Fibroblast of skin of scalp (primary cell): ENCODE data around the gene SS18.
A peak's percentile ranks its signal among the peaks of the same experiment; 100 is the strongest.

Experiments used
- DNase-seq: peaks from one replicate; pipeline ENCODE4 v3.0.0-alpha.2; 2013

Gene SS18

DNA sequence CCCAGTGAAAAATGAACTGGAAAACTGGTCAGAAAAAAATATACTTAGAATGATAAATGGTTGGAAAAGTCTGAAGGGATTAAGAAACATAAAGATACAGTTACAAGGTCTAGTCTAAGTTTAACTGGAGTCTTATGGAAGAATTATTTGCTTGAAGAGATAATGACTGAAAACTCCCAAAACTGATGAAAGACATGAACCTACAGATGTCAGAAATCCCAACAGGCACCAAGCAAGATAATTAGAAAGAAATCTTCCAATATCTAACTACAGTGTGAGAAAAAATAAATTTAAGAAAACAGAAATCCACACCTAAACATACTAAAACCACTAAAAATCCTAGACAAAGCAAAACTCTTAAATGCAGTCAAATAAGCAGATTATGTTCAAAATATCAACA lies 19.4 kb downstream of the SS18 start:
- no peak for DNase-seq

GRCh38 chr18:26059357-26059756 lies 31.1 kb downstream of the SS18 start:
- no peak for DNase-seq

DNA sequence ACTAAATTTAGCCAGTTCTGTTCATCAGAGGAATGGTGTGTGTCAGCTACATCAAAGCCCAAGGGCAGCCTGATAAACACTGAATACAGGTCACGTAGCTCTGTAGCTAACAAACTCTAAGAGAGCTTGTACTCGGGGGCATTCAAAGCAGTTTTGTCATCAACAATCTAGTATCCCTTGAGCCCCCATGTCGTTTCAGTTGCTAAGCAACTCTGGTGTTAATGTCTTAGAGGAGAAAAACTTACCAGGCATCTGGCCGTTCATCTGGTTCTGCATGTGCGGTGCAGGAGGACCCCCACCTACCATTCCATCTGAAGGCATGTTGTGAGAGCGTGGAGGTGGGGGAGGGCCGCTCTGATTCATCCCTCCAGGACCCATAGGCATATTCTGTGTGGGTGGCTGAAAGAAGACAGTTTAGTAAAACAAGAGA lies 33.1 kb downstream of the SS18 start:
- peak; percentile 28 for DNase-seq

DNA sequence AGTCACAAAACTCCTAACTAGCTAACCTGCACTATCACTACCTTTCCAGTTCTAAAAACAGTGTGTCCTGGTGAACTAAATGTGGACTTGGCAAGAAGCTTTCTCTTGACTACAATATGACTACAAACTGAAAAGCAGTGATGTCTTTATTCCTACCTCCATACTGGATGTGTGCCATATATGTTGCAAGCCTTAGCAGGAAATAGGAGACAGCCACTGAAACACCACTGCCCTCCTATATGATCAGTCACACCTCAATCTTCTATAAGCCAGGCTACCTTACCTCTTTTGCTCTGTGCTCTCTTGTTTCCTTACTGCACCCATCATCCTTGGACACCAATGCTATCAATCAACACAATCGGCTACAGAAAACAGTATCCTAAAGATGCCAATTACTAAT lies 34.1 kb downstream of the SS18 start:
- no peak for DNase-seq

GRCh38 chr18:26052505-26052904 lies 37.9 kb downstream of the SS18 start:
- no peak for DNase-seq

DNA sequence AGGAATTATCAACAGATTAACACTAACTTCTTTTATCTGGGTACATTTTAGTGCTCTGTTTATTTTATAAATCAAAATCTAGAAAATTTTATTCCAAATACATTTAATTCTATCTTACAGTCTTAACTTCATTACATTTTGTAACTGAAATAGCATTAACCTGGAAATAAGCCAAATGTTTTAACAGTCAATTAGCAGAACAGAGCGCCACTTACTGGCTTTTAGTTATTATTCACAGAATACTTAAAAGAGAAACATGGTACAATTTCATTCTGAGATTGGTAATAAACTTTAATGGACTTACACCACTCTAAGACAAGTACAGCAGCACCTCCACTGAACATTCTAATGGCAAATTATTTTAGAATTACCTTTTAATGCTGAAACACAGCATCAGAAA lies 38.6 kb downstream of the SS18 start:
- DNase-seq: no peak

DNA sequence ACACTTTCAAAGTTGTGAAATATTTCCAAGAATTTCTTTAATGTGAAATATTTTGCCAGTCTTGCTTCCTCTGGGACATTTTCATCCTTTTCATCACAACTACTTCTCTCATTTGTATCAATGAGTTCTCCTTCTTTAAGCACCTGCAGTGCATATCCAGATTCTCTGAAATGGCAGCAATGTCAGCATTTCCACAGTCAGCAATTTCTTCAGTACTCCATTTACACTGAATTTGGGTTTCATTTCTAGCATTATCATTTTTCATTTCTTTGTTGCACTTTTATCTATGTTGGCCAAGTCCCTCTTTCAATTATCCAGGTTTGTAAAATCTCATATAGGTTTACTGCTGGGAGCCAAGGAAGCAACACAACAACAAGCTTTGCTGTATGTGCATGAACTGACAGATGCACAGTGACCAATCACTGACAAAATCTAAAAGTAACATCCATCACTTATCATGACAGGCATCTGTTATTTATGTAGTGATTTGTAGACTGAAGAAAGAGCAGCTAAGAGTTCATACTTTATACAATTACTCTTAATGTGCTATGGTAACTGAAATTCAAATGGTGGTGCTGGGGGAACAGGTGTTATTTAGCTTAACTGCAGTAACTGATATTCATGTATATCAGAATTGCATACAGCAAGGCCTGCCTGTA lies 43.9 kb downstream of the SS18 start:
- no peak for DNase-seq

DNA sequence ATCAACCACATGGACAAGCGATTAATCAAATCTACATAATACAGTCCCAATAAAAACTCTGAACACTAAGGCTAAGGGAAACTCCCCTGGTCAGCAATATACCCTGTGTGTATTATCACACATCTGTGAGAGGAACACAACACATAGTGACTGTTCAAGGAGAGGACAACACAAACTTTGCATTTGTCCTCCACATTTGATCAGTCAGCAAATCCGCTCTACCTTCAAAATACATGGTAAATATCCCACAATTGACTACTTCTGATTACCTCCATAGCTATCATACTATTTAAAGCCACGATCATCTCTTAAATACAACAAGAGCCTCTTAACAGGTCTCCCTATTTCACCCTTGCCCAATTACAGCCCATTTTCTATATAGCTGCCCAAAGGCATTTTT lies 45.6 kb downstream of the SS18 start:
- no peak for DNase-seq

- DNase-seq: no peak
Observed at GRCh38 chr18:26040051-26040656, 50.3 kb downstream of the SS18 start.

GRCh38 chr18:26039203-26039602 lies 51.2 kb downstream of the SS18 start:
- no peak for DNase-seq

DNA sequence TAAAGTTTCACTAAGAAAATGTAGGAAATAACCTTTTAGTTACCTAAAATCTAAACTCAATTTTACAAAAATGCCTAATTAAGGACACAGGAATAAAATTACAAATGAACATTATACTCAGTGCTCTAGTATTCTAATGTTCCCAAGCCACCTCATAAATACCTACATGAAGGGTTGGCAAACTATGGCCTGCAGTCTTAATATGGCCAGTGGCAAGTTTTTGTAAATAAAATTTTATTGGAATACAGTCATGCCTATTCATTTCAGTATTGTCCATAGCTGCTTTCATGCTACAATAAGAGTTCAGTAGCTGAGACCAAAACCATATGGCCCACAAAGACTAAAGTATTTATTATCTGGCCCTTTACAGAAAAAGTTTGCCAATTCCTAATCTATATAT lies 53.8 kb downstream of the SS18 start:
- no peak for DNase-seq

GRCh38 chr18:26034850-26035497 lies 55.4 kb downstream of the SS18 start:
- no peak for DNase-seq

- DNase-seq: no peak
Observed at GRCh38 chr18:26022585-26022984, 67.8 kb downstream of the SS18 start.

GRCh38 chr18:26021061-26021754 lies 69.2 kb downstream of the SS18 start:
- DNase-seq: no peak

DNA sequence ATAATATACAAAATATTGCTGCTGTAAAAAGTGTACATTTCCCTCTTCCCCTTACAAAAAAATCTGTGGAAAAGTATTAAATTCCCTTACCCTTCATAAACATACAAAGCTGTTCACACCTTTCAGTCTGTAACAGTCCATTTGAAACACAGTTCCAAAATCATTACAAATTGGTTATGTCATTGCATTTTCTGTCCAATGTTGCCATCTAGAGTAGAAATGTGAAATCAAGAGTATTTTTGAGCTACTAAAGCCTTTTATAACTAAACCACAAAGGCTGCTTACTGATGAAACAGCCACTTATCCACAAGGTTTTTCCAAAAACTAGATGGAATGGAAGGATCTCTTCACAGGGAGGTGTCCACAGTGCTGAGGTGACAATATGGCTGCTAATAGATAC lies 72.5 kb downstream of the SS18 start:
- DNase-seq: no peak

GRCh38 chr18:26014462-26014861 lies 76.0 kb downstream of the SS18 start:
- no peak for DNase-seq

DNA sequence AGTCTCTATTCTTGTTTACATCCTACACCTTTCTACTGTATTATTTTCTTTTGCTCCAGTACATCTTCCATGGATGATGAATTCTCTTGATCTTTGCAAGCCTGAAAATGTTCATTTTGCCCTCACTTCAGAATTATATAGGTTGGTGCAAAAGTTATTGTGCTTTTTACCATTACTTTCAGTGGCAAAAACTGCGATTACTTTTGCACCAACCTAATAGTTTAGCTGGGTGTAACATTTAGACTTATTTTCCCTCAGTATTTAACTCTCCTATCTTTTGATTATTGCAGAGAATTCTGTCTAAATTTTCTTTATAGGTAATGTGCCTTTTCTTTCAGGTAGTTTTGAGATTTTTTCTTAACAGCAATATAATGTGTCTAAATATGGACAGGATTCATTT lies 81.8 kb downstream of the SS18 start:
- DNase-seq: no peak

GRCh38 chr18:26008096-26008495 lies 82.3 kb downstream of the SS18 start:
- DNase-seq: no peak

DNA sequence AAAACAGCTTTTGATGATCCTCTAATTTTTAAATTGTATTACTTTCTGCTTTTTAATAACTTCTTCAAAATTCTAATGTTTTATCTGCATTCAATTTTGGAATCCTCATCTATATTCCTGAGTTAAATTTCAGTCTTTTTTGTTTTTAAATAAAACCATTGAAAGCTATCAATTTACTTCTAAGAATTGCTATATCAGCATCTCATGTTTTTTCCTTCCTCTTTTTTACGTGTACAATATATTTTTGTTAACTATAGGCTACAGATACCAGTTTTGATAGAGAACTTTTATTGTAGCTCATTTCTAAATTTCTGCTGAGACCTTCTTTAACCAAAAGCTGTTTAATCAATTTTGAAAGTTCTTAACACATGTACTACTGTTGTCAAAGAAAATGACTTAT lies 84.5 kb downstream of the SS18 start:
- DNase-seq: no peak

DNA sequence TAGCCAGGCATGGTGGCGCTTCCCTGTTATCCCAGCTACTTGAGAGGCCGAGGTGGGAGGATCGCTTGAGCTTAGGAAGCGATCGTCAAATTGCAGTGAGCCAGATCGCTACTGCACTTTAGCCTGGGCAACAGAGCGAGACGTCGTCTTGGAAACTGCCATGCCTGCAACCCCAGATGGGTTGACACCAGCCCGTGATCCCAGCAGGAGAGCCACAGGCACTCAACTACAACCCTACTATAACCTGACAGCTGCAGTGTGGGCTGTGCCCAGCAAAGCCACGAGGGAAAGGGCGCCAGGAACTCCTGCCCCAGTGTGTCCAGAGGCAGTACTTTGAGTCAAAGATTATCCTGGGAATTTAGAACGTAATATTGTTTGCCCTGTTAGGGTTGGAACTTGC lies 85.6 kb downstream of the SS18 start:
- no peak for DNase-seq

- no peak for DNase-seq
Observed at GRCh38 chr18:26003817-26004216, 86.6 kb downstream of the SS18 start.

GRCh38 chr18:26003356-26003755 lies 87.1 kb downstream of the SS18 start:
- no peak for DNase-seq

- no peak for DNase-seq
Observed at GRCh38 chr18:26002375-26002910, 88.0 kb downstream of the SS18 start.
